Measurements from ENCODE around the gene TECTA.
"Not testable (repeated sequence)": the region's sequence is repeated elsewhere in the genome, so short reads cannot be mapped to it uniquely, and the experiment has no call there.

The TECTA gene

GRCh38 chr11:121091492-121092152, 9.4 kb upstream of the TECTA start:
- DNase-seq: no peak

- no peak for DNase-seq
Observed at GRCh38 chr11:121095561-121095960, 5.5 kb upstream of the TECTA start.

- DNase-seq: no peak
Observed at GRCh38 chr11:121099364-121099763, 1.7 kb upstream of the TECTA start.

- DNase-seq: no peak
Observed at GRCh38 chr11:121099885-121100284, 1.2 kb upstream of the TECTA start.

GRCh38 chr11:121104312-121104762, 3.3 kb downstream of the TECTA start:
- DNase-seq: no peak

DNA sequence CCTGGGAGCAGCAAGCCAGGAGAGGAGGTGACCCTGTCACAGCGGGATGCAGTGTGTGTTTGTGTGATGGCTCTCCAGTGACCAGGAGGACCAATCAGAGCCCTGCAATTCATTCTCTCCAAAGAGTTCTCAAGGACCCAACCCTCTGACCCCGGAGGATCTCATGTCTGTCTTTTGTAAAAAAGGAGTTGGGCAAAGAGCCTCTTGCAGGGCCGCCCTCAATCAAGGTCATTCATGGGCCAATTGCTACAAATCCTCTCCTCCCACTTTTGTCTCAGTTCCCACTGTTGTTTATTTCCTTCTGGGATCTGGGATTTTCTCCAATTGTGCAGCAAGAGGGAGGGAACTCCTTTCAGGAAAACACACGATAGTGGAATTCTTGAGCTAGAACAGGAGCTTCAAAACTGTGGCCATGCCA, 4.0 kb downstream of the TECTA start:
- DNase-seq: no peak

- DNase-seq: no peak
Observed at GRCh38 chr11:121105481-121106195, 4.6 kb downstream of the TECTA start.

GRCh38 chr11:121106812-121107211, 5.8 kb downstream of the TECTA start:
- no peak for DNase-seq

DNA sequence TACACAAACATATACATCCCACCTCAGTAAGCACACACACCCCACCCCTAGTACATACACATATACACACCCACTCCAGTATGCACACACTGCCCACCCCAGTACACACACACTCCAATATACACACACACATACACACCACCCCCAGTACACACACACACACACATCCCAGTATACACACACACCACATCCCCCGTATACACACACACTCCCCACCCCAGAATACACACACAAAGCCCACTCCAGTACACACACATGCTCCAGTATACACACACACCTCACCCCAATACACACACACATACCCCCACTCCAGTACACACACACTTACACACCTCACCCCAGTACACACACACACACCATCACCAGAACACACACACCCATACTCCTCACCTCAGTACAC, 7.4 kb downstream of the TECTA start:
- DNase-seq: no peak

DNA sequence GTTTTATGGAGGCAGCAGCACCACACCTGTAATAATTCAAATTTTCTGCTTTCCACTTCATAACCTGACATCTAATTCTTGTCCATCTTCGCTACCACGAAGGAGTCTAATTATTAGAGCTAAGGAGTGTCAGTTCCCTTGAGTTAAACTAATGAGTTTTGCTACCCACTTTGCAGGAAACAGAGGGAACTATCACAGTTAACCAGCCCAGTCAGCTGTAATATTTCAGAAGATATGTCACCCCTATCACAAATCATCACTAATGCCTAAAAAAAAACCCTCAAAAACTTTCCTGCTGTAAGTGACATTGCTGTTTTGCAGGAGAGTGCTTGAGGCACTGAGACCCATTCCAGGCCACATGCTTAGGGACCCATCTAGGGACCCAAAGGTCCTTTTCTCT, 8.4 kb downstream of the TECTA start:
- no peak for DNase-seq

- DNase-seq: no peak
Observed at GRCh38 chr11:121109916-121110586, 9.0 kb downstream of the TECTA start.

- no peak for DNase-seq
Observed at GRCh38 chr11:121110871-121111724, 10.1 kb downstream of the TECTA start.

DNA sequence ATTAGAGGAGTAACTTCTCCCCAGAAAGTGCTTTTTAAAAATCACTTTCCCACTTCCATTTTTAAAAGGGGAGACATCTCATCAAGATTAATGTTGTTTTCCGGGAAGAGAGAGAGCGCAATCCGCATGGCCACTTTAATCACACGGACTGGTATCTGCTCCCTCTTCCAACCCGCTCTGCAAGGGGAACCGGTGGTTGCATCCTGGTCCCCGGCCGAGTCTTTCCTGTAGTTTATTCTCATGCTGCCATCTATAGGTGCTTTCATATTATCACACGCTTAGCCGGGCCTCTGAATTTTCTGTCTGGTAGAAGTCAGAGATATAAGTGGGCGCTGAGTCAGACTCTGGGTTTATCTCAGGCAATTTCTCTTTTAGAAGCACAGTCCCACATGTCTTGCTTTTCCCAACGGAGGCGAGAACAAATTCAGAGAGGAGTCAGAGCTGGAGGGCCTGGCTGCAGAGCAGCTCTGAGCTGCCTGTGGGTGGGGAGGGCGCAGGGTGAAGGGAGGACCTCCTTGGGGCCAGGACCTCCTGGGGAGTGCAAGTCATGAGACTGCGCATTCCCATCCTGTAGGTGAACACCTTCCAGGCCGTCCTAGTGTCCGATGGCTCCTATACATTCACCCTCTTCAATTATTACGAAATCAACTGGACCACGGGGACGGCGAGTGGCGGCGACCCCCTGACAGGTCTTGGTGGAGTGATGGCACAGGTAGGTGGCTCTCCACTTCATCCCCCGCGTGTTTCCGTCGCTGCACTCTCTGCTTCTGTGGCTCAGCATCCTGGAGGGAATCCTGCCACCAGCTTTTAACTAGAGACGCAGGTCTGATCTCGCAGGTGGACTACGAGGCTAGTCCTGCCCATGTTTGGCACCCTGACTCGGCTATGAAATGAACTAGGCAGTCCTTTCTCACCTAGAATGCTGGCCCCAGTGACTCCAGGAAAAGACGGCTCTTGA, 11.7 kb downstream of the TECTA start:
- peak; percentile 22 for DNase-seq

DNA sequence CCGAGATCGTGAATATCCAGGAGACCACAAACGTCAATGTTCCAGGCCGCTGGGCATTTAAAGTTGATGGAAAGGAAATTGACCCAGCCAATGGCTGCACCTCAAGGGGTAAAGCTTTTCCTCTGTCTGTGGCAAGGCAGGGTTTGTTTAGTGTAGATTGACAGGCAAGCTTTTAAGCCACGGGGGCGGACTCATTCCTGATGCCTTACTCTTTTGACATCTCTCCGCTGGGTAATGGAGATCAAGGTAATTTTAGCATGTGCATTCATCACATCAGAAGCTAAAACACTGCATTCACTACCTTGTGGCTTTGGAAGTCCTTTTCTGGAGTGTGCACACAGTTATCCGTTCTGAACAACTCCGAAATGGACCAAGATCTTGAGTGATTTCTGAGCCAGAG, 12.6 kb downstream of the TECTA start:
- no peak for DNase-seq

GRCh38 chr11:121115024-121115423, 14.0 kb downstream of the TECTA start:
- not testable (repeated sequence) for DNase-seq

GRCh38 chr11:121117788-121118187, 16.7 kb downstream of the TECTA start:
- DNase-seq: no peak

DNA sequence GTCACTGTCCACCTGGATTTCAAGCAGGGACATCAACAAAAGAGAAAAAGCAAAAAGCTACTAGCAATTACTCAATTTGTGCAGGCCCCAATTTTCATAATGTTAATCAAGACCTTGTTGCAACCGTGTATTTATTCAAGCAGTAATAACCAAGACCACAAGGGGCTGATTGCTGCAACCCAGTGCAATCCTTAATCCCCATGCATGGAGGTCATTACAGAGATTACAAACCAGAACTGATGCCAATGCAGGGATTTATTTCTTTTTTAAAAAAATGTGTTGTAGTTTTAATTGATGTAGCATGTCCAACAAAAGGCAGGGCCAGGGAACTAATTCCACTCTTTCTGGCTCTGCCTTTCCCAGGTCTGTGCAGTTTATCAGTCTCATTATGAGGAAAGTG, 18.4 kb downstream of the TECTA start:
- no peak for DNase-seq

DNA sequence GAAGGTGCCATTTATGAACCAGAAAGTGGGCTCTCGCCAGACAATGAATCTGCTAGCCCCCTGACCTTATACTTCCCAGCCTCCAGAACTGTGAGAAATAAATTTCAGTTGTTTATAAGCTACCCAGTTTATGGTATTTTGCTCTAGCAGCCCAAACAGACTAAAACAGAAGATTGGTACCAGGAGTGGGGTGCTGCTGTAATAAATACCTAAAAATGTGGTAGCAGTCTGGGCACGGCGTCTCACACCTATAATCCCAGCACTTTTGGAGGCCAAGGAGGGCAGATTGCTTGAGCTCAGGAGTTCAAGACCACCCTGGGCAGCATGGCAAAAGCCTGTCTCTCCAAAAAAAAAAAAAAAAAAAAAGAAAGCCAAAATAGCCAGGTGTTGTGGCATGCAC, 21.3 kb downstream of the TECTA start:
- no peak for DNase-seq

DNA sequence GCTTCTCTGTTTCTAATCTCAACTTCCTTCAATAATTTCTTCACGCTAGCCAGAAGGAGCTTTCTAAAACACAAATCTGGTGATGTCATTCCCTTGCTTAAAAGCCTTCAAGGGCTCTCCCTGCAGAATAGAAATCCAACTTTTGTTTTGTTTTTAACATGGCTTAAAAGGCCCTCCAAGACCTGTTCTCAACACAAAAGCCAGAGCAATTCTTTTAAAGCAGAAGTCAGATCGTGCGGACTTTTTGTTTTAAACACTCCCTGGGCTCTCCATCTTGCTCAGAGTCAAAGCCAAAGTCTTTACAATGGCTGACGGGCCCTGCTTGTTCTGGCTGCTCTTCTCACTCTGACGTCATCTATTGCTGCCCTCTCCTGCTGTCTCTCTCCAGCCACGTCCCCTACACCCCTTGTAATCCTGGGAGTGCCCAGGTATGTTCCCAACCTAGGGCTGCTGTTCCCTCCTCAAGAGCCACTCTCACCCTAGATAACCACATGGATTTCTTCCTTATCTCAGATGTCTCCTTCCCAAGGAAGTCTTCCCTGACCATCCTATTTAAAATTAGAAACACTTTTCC, 22.5 kb downstream of the TECTA start:
- DNase-seq: no peak

GRCh38 chr11:121127809-121128208, 26.8 kb downstream of the TECTA start:
- no peak for DNase-seq
